GDM1 (cell line): ENCODE data around the gene GRIK4.
"Not testable (repeated sequence)": the region's sequence is repeated elsewhere in the genome, so short reads cannot be mapped to it uniquely, and the experiment has no call there.

Experiments
- DNase-seq: peaks from one replicate; lab custom pipeline; 2025; lab: John Stamatoyannopoulos, UW

Gene GRIK4

GRCh38 chr11:120577041-120577440 is 65.5 kb downstream of the GRIK4 start:
- DNase-seq, result no peak

DNA sequence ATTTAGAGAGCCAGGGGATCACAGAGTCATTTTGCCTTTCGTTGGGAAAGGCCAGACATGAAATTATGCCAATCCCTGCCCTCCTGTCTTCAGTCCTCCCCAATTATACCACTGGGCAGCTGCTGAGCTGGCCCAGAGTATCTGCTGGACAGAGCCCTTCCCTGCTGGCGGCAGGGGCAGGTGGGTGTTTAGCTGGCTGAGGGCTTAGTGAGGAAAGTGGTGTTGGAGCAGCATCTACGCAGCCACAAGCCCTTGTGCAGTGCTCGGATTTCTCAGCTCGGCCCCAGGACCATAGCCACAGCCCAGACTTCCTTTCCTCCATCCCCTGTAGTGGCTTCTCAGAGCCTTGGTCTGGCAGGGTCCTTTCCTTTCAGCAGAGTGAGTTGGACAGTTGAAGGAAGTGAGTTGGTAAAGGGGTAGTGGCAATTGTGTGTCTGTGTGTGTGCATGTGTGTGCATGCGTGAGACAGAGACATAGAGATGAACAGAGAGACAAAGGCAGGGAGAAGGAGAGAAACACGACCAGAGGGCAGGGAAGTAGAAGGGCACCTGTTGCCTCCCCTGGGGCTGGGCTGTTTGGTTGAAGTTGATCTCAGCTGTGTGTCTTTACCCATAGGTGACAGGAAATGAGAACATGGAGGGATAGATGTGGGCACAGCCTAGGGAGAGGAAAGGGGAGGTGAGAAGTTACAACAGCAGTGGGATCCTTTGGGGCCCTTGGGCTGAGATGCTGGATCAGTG is 66.2 kb downstream of the GRIK4 start:
- no peak for DNase-seq

GRCh38 chr11:120578596-120579154 is 67.1 kb downstream of the GRIK4 start:
- DNase-seq, result no peak

GRCh38 chr11:120579611-120580031 is 68.1 kb downstream of the GRIK4 start:
- no peak for DNase-seq

DNA sequence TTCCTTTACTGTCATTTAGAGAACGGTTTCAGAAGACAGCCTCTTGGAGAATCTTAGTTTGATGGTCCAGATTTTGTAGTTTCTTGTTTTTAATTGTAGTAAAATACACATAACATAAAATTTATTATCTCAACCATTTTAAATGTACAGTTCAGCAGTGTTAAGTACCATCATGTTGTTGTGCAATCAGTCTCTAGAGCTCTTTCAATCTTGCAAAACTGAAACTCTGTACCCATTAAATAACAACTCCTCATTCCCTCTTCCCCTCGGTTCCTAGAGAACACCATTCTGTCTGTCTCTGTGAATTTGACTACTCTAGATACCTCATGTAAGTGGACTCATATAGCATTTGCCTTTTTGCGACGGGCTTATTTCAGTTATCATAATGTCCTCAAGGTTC is 69.8 kb downstream of the GRIK4 start:
- no peak for DNase-seq

DNA sequence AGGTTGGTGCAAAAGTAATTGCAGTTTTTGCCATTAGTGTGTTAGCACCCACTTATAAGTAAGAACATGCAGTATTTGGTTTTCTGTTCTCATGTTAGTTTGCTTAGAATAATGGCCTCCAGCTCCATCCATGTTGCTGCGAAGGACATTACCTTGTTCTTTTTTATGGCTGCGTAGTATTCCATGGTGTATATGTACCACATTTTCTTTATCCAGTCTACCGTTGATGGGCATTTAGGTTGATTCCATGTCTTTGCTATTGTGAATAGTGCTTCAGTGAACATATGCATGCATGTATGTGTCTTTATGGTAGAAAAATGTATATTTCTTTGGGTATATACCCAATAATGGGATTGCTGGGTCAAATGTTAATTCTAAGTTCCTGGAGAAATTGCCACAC is 71.0 kb downstream of the GRIK4 start:
- DNase-seq, result not testable (repeated sequence)

DNA sequence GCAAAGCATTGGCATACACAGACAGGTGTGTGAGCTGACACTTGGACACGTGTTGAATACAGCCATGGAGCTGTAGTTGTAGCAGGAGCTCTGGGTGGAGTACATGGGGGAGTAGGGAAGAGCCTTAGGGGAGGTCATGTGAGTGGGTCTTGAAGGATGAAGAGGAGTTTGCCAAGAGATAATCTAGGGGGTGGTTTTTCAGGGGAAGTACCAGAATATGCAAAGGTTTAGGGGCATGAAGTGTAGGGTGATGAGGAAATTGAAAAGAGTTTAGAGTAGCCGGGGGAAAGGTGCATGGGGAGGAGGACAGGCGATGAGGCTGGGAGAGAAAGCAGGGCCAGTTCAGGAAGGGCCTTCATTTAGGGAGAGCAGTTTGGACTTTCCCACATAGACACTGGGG is 74.5 kb downstream of the GRIK4 start:
- DNase-seq, result no peak

DNA sequence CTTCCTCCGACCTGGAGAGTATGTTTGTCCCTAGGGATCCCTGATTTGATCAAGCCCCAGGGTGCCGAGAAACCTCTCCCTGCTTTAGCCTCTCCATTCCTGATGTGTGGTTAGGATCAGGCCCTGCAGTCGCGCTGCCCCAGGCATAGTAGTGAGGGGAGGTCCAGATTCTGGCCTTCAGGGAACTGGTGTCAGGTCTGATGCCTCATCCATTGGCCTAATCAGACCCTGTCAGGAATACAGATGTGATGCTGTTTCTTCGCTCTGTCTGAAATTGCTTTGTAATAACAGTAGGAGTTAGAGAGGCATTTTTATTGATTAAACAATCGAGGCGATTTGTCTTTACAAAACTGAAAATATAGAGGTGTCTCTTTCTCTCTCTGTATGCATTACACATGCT is 75.2 kb downstream of the GRIK4 start:
- no peak for DNase-seq

DNA sequence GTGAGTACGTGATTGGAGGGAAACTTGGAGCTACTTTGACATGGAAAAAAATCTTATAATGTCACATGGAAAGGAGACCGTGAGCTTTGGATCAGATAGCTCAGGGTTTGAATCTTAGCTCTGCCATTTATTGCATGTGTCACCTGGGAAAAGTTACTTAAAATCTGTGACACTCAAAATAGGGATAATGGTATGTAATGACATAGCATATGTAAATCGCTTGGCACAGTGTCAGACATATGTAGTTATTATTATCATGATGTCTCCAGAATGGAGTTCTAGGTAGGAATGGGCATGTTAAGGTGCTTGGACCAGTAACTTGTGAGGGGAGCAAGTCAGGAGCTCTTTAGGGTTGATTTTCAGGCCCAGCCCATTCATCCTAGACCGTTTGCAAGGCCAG is 75.8 kb downstream of the GRIK4 start:
- DNase-seq, result no peak

DNA sequence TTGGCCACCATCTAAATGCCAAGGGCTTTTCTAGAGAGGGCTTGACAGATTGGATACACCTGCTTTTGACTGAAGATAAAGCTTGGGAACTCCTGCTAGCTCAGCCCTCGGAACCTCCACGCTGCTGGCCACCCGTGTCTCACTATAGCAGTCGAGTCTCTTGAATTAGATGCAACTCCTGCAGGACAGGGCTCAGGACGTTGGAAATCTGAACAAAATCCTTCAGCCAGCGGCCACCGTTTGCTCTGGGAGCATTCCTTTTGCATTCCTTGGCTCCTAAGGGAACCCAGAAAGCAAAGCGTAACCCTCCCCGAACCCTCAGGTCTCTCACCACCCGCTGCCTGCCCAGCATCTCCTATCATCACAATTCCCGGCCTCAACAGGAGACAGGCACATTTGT is 77.8 kb downstream of the GRIK4 start:
- DNase-seq, result no peak

- no peak for DNase-seq
Observed at GRCh38 chr11:120590472-120590871, 78.9 kb downstream of the GRIK4 start.

DNA sequence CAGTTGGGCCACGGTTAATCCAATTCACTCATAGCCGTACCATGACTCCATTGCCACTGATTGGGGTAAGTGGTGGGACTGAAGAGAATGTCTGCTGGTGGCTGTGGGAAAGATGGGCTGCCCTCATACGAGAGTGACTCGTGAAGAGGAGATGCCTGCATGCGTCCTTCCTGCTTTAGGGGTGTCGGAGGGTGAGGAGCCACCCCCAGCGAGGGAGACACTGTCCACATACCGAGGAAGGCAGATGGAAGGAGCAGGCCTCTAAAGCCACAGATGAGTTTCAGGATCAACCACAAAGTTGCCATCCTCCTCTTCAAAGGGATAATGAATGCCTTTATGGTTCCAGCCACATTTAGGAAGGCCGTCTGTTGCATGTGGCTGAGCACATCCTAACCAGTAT is 83.2 kb downstream of the GRIK4 start:
- DNase-seq, result no peak

GRCh38 chr11:120595557-120595956 is 84.0 kb downstream of the GRIK4 start:
- no peak for DNase-seq

- DNase-seq, result no peak
Observed at GRCh38 chr11:120597250-120598215, 86.0 kb downstream of the GRIK4 start.

- no peak for DNase-seq
Observed at GRCh38 chr11:120598517-120599257, 87.1 kb downstream of the GRIK4 start.

GRCh38 chr11:120599816-120600420 is 88.4 kb downstream of the GRIK4 start:
- DNase-seq, result no peak

DNA sequence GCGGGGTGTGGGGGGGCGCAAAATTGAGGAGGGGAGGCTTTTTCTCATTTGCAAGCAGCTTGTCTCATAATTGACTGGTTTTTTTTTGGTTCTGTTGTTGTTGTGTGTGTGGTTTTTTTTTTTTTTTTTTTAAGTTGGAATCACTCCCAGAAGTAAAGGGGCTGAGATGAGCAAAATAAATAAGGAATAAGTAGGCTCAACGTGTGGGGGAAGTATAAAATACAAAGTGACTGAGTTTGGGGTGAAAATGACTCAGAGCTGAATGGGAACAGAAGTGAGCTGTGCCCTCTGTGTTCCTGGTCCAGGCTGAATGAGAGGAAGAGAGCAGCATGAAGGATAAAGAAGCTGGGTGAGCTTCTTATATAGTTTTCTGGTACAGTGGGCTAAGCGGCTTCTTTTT is 90.0 kb downstream of the GRIK4 start:
- no peak for DNase-seq

DNA sequence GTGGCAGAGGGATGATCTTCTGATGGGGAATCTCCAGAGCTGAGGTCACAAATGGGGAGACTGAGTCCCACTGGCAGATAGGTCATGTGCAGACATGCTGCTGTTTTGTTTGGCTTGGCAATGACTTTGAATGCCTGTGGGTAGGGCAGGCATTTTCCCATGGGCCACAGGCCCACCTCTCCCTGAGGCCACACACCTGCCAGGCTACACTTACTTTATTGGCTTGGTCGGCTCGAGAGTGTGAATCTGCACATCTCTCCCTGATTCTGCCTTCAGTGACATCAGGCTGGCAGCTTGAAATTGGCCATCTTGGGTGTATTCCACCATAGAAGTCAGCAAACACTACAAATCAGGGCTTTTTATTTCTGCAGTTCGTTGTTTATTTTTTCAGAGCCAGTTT is 91.5 kb downstream of the GRIK4 start:
- no peak for DNase-seq

GRCh38 chr11:120605469-120605868 is 93.9 kb downstream of the GRIK4 start:
- DNase-seq, result no peak

DNA sequence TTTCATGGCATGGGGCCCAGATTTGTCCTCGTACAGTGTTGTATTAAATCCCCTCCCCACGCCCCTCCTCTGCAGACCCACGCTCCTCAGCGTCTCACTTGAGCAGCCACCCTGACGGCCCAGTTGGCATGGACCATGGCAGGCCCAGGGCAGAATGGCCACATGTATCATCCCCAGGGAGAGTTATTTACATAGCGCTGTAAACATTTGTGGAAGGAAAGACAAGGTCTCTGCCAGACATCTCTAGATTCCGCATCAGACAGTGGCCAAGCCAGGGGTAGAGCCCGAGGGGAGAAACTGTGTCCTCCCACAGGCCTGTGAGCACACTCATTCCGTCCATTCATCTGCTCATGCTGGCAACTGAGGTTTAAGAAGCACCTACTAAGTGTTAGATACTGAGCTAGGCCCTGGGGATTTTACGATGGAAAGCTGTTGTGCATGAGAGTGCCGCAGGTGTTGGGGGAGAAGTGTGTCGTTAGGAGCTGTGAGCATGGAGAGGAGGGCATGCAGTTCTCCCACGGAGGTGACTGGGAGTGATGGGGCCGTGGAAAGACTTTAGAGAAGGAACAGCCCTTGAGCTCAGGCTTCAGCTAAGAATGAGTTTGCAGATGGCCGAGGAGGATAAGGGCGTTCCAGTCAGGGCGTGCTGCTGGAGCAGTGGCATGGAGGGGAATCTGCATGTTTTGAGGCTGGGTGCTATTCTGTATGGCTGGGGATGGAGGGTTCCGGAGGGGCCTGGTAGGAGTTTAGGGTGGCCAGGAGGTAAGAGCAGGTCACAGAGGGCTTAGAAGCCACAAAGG is 94.9 kb downstream of the GRIK4 start:
- no peak for DNase-seq

GRCh38 chr11:120608061-120608460 is 96.5 kb downstream of the GRIK4 start:
- no peak for DNase-seq
